Dermis blood vessel endothelial cell (primary cell): ENCODE data around the gene GALNT1. TPM values are rescaled to one million over a fixed set of nuclear protein-coding genes. Genes with fewer than 3 reads are reported as not detected.

Source experiments
- DNase-seq: peaks from one replicate; pipeline ENCODE4 v3.0.0; 2010
- total RNA-seq: library from RNA; depleted of rRNA; stranded (reverse); fragments of >200 nt; gene quantifications from 2 replicates; pipeline ENCODE4 v1.2.3, GENCODE V29; 2014

Gene GALNT1
- total RNA-seq, 1 donor from 2014 or later = 317 TPM

DNA sequence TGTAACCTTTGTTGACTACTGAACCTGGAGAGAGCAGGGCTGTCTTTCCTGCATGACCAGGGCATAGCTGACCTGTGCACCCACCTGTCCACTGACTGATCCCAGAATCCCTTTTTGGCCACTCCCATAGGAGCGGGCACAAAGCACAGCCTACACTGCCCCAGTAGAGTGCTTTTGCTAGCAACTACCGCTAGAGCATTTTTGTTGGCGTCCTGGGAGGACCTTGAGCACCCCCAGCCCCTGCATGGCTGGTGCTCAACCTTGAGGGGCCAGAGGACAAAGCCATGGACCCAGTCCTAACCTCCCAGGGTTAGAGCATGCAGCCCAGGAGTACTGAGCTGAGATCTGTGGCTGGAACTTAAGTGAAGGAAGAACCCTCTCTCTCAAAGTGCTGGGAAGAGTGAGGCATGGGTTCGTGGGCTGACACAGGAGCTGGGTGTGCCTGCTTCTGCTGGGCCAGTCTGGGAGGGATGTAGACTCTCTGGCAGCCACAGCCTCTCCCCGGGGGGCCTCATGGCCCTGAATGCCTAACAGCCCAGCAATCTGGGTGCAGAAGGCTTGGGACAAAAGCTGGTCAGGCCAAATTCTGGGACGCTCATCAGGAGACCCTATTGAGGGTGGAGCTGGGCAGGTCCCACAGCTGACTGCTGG is 140.0 kb downstream of the GALNT1 start:
- DNase-seq = no peak

DNA sequence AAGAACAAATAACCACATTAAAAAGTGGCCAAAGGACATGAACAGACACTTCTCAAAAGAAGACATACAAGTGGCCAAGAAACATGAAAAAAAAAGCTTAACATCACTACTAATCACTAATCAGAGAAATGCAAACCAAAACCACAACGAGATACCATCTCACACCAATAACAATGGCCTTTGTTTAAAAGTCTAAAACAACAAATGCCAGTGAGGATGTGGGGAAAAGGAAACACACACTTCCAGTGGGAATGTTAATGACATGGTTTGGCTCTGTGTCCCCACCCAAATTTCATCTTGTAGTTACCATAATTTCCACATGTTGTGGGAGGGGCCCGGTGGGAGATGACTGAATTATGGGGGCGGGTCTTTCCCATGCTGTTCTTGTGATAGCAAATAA is 147.1 kb downstream of the GALNT1 start:
- peak; percentile 62 for DNase-seq

DNA sequence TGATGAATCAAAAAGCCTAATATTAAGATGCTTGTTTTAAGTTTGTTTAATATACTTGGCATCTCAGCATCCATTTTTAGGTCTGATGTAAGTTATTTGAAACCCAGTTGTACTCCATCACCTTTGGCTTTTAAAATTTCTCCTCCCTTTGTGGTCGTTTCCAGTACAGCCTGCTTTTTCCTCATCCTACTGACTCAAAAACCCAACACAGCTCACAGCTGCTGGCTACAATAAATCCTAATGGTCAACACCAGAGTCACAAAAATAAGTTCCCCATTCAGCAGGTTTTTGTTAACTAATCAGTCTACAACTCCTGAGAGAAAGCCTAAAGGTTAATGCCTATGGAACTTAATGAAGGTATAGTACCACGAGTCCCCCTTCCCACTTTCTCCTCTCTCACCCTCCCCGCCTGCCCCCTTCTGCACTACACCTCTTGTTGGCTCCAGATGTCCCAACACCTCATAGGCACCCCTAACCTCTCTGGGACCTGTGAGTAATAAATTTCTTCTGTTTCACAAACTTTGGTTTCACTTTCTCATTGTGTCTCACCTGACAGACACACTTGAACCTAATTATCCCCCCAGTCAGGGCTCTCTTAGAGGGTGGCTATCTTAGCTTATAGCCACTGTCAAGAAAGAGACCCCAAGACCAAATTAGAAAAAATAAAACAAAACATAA is 148.6 kb downstream of the GALNT1 start:
- no peak for DNase-seq

DNA sequence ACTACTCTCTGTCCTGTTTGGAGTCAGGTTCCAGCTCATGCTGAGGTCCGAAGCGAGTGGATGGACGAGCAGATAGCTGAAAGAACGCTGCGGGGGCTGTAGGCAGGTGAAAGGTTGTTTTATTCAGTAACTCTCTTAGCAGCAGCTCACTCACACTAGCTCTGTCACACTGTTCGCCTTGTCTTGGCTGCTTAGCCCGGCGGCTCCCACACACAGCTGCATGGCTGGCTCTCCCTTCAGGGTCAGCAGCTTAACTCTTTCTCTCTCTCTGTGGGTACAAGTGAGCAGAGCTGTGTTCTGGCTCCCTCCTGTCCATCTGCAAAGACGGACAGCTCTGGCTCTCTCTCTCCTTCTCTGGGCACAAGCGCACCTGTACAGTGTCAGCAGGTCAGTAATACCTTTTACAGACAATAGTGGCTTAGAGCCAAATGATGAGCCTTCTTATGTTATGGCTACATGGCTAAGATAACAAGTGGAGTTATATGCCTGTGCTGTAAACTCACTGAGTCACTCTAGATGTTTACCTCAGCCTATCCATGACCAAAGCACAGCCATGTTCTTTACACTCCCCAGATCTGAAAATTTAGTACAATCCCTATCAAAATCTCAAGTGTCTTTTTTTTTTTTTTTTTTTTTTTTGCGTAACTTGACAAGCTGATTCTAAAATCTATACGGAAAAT is 149.3 kb downstream of the GALNT1 start:
- DNase-seq = no peak

DNA sequence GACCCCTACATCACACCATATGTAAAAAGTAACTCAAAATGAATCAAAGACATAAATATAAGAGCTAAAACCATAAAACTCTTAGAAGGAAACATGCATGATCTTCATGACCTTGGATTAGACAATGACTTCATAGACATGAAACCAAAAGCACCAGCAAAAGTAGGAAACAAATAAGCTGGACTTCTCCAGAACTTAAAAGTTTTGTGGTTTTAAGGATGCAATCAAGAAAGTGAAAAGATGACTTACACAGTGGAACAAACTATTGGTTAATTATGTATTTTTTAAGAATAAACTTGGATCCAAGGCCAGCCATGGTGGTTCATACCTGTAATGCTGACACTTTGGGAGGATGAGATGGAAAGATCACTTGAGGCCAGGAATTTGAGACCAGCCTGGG is 150.2 kb downstream of the GALNT1 start:
- DNase-seq = no peak

DNA sequence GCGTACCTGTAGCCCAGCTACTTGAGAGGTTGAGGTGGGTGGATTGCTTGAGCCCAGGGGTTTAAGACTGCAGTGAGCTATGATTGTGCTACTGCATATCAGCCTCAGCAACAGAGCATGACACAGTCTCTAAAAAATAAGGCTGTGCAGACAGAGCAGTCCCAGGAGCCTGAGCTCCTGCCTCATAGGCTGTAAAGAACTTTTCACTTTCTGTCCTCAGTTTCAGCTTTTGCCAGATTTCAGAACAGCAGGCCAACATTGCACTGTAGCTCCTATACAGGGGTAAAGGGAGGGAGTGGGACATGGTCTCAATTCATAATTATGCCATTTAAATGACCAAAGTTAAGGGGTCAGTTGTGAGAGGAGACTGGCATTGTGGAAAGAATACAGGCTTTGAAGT is 150.6 kb downstream of the GALNT1 start:
- DNase-seq = no peak

DNA sequence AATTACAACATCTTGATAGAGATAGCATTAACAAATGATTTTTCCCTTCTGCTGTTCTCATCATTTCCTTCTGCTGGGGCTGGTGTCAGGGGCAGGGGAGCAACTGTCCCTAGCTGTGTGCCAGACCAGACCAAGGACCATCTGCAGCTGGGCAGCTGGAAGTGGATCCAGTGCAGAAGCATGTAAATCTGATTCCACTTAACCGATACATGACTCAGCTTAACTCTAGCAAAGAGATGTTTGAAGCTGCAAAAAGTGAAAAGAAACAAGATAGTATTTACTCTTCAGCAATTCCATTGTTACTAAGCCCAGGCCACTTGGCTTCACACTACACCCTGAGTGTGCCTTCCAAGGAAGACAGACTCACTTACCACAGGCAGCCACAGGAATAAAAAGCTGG is 151.1 kb downstream of the GALNT1 start:
- DNase-seq = no peak

DNA sequence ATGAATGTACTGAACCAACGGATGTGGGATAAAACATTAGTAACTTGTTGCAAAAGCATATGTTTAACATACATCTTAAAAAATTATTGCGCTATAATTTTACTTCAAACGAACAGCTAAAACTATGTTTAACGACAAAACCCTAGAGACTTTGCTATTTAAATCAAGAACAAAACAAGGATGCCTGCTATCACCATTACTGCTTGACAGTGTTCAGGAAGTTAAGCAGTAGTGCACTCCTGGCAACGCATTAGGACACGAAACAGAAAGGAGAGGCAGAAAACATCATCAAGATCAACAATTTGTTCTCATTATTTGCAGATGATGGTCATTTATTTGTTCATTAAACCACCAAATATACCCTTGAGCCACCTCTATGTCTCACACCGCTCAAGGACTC is 151.9 kb downstream of the GALNT1 start:
- no peak for DNase-seq

DNA sequence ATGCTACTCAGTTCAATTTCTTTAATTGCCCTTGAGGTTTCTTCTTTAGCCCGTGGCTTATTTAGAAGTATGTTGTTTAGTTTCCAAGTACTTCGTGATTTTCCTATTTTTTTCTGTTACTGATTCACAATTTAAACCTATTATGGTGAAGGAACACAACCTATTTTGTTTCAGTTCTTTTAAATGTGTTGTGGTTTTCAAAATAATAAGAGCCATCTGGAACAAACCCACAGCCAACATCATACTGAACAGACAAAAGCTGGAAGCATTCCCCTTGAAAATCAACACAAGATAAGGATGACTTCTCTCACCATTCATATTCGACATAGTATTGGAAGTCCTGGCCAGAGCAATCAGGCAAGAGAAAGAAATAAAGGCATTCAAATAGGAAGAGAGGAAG is 155.2 kb downstream of the GALNT1 start:
- DNase-seq = no peak

DNA sequence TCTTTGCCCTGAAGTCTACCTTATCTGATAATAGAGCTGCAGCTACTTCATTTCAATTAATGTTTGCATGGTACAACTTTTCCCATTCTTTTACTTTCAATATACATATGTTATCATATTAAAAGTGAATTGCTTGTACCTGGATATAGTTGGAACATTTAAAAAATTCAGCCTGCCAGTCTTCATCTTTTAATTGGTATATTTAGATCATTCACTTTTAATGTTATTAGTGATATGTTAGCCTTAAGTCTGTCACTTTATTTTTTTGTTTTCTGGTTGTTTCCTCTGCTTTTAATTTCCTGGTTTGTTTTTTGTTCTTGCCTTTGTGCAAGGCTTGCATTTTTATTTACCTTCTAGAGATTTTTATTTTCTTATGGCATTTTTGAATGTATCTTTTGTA is 158.2 kb downstream of the GALNT1 start:
- no peak for DNase-seq

DNA sequence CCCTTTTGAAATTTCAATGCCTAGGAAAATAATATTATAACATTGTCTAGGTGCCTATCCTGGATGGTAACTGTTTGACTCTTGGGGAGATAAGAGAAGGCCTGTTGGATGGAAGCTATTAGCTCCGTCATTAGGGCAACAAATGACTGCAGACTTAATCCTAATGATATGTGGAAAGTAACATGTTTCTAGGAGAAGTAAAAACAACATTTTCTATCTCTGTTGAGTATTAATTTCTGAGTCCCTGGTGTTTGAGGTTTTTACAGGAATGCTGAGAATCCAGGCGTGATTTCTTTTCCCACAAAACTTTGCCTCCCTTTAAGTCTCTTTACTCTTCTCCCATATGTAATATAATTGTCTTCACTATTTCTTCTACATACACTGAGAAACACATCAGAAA is 159.1 kb downstream of the GALNT1 start:
- DNase-seq = no peak

DNA sequence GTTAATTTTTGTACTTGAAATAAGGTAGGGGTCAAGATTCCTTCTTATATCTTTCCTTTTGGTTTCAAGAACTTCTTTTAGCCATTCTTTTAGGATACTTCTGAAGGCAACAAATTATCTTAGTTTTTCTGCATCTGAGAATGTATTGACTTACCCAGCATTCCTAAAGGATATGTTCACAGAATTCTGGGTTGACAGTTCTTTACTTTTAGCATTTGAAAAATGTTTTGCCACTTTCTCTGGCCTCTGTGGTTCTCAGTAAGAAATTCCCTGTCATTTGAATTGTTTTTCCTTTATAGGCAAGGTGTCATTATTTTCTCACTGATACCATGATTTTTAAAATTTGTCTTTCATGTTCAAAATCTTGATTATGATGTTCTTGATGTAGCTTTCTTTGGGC is 162.4 kb downstream of the GALNT1 start:
- DNase-seq = no peak

DNA sequence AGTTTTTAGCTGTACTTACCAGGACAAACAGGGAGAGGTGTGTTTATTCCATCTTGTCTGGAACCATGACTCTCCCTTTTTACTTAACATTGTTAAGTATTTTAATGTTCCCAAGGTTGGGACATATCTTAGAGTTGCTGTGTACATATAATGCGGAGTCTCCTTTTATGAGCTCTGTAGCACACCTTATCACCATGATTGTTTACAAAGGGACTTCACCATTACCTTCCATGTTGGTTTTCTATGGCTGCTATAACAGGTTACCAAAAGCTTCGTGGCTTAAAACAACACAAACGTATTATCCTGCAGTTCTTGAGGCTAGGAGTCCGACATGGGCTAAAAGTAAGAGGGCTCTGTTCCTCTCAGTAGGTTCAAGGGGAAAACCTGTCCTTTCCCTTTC is 164.3 kb downstream of the GALNT1 start:
- no peak for DNase-seq

DNA sequence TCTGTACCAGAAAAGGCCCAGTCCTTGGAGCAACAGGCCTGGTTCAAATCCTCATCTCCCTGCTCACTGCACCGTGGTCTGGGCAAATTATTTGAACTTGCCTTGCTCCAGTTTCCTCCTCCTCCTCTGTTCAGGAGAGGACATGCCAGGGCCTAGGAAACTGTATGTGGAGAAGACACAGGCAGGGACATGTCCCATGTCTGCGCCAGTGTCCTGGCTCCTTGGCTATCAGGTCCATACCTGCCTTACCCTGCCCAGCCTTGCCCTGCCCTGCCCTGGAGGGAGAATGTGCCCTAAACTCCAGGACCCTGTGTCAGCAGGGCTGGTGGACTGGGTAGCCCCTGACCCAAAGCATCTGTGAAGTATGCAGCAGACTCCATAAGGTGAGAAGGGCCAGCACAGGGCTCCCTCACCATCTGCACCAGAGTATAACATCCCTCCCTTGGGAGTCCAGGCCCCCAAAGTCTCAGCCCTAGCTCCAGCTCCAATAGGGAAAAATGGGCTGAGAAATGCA is 165.3 kb downstream of the GALNT1 start:
- no peak for DNase-seq

DNA sequence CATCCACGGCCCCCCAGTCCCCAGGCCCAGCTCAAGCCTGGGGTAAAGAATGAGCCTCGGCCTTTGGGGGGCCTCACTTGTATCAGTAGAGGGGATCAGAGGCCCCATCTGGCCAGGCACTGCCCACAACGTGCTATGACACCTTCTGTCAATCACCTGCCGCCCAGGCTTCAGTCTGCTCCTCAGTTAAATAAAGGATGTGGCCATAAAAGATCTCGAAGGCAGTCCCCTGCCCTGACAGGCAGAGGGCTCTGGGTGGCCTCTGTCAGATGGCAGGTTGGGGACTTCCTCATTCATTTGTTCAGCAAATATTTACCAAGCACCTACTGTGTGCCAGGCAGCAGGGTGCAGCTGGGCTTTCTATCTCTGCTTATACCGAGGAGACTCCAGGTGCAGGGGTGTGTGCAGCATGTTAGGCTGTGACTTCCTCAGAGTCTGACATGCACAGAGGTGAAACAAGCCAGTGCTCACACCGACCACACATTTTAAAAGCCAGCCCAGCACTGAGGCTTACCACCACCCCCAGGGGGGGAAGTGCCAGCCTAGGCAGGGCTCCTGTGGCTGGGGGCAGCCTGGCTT is 166.4 kb downstream of the GALNT1 start:
- no peak for DNase-seq

DNA sequence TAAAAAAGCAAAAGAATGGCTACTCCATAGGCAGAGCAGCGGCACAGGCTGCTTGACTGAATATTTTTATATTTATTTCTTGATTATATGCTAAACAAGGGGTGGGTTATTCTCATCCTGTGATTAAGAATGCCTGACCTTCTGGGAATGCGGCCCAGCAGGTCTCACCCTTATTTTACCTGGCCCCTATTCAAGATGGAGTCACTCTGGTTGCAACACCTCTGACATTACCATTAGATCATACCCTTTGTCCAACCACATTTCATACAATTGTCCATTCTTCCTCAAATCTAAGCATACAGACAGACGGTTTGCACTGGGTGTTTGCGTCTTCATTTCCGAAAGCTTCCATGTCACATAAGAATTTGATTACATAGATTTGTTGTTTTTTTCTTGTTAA is 168.2 kb downstream of the GALNT1 start:
- no peak for DNase-seq

DNA sequence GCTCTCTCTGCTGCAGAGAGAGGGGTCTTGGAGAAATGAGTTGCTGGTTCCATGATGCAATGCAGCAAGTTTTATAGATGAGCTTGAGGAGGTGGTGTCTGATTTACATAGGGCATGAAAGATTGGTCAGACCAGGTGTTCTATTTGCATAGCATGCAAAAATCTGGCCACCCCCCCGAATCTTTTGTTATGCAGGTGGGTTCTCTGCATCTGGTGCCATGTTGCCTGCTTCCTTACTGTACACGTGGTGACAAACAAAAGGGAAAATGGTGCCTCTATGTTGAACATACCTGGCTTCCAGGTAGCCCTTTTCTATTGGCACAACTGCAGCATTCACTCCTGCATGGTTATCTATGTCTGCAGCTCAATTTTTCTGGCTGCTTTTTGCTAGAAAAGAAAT is 169.4 kb downstream of the GALNT1 start:
- DNase-seq = no peak

DNA sequence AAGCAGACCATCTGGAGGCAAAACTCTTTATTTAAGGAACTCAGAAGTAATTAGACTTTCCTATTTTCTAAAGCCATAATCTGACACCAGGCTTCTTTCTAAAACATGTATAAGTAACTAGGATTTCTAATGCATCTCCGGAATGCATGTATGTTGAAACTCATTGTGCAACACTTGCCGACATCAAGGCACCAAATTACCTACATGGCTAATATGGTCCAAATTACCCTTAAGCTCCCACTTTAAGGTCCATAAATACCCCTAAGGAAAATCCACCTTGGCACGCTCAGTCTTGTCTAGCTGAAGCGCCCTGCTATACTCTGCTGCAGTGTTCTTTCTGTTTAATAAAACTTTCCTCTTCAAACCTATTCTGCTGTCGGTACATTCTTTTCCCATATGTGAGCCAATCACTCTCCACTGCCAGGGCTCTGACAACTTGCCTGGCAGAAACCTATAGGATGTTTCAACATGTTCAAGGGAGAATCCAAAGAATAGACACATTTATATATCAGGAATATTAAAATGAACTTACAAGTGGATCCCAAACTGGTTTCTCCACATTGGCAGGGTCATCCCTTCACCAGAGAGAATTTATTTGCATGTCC is 171.9 kb downstream of the GALNT1 start:
- no peak for DNase-seq

DNA sequence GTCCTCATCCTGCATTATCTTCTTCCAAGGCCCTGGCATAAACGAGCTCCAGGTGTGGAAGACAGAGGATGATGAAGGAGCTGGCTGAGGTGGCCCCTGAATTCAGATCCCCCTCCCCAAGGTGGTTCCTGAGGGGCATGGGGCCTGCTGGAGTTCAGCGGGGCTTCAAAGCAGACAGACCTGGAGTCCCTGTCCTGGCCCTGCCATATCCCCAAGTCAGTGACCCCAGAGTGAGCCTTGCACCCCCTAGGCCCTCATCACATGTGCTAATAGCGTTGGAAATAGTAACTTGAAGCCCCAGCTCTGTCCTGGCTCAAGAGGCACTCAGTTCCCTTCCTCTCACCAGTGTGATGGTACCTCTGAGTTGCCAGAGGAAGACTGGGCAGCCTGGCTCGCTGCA is 172.9 kb downstream of the GALNT1 start:
- no peak for DNase-seq

DNA sequence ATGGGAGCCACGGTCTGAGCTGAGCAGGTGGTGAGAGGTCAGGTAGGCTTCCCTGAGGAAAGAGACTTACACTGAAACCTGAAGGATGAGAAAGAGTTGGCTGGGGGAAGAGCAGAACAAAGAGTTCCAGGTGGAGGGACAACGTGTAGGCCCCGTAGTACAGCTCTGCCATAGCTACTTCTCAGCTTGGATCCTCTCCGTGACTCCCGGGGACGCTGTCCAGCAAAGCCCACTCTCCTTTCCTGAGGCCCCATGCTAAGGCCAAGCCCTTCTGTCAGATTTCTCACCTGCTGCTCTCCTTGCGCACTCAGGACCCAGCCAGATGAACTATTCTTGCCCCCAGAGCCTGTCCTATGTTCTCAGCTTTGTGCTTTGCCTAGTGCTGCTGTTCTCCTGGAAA is 173.8 kb downstream of the GALNT1 start:
- DNase-seq = no peak

DNA sequence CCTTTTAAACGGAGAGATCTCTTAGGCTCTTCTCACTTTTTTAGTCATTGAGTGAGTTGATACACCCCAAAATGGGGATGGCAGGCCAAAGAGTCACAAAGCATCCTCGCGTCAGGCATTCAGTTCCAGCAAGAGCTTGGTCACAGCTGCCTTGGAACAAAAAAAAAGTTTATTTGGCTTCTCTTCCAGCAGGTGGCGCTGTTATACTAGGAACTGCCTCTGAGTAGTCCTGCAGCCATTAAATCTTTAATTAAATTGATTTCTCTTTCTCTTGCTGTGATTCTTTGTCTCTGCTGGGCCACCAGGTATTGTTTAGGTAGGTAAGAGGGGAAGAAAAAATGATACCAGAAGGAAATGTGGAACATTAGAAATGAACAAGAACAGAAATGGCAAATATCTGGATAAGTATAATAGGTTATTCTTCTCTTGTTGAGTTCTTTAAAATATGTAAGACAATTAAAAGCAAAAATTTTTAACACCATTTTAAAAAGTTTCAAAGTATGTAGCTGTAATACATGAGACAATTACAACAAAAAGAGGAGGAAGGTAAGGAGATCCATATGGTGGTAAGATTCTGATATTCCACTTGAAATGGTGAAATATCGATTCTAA is 175.1 kb downstream of the GALNT1 start:
- DNase-seq = peak; percentile 75
